ENCODE data around the gene PFN4.
"Not testable (repeated sequence)": the region's sequence is repeated elsewhere in the genome, so short reads cannot be mapped to it uniquely, and the experiment has no call there.

Gene PFN4

GRCh38 chr2:24105816-24106215 is 17.3 kb downstream of the PFN4 start:
- H3K4me3 ChIP-seq (ENCODE audit: low read depth, low read length) = no peak overlapping the region
- no peak for DNase-seq (ENCODE audit: low read depth)
- TF ChIP-seq CTCF (IDR thresholded peaks at IDR 0.05; ENCODE audit: low read depth, low read length, missing control alignments) = no peak

GRCh38 chr2:24104906-24105305 is 18.2 kb downstream of the PFN4 start:
- DNase-seq (ENCODE audit: low read depth) = no peak
- no peak overlapping the region for H3K4me3 ChIP-seq (ENCODE audit: low read depth, low read length)

GRCh38 chr2:24104110-24104650 is 19.0 kb downstream of the PFN4 start:
- DNase-seq (ENCODE audit: low read depth) = no peak
- TF ChIP-seq CTCF (IDR thresholded peaks at IDR 0.05; ENCODE audit: low read depth, low read length, missing control alignments) = no peak
- no peak overlapping the region for H3K4me3 ChIP-seq (ENCODE audit: low read depth, low read length)

More at GRCh38 chr2:24104906-24105305, 18.2 kb downstream of the PFN4 start:
- no peak for TF ChIP-seq CTCF (IDR thresholded peaks at IDR 0.05; ENCODE audit: low read depth, low read length, missing control alignments)

- DNase-seq (ENCODE audit: low read depth) = no peak
- H3K4me3 ChIP-seq (ENCODE audit: low read depth, low read length) = no peak overlapping the region
- no peak for TF ChIP-seq CTCF (IDR thresholded peaks at IDR 0.05; ENCODE audit: low read depth, low read length, missing control alignments)
Observed at GRCh38 chr2:24102677-24103076, 20.5 kb downstream of the PFN4 start.

- no peak for DNase-seq (ENCODE audit: low read depth)
- no peak for TF ChIP-seq CTCF (IDR thresholded peaks at IDR 0.05; ENCODE audit: low read depth, low read length, missing control alignments)
- H3K4me3 ChIP-seq (ENCODE audit: low read depth, low read length) = no peak overlapping the region
Observed at GRCh38 chr2:24101992-24102391, 21.1 kb downstream of the PFN4 start.

- H3K4me3 ChIP-seq (ENCODE audit: low read depth, low read length); DNase-seq (ENCODE audit: low read depth): not testable (repeated sequence)
Observed at GRCh38 chr2:24100732-24101131, 22.4 kb downstream of the PFN4 start.

GRCh38 chr2:24095171-24095677 is 27.9 kb downstream of the PFN4 start:
- H3K4me3 ChIP-seq (ENCODE audit: low read depth, low read length); DNase-seq (ENCODE audit: low read depth): not testable (repeated sequence)

- H3K4me3 ChIP-seq (ENCODE audit: low read depth, low read length); DNase-seq (ENCODE audit: low read depth): not testable (repeated sequence)
Observed at GRCh38 chr2:24093270-24093669, 29.9 kb downstream of the PFN4 start.
